DMS114 treated with DMSO at 0.1 percent for 48 hours (cell line): ENCODE measurements around the gene RALGAPA2.
"Not testable (repeated sequence)": the region's sequence is repeated elsewhere in the genome, so short reads cannot be mapped to it uniquely, and the experiment has no call there.

ENCODE experiments used
- DNase-seq: peaks from one replicate; lab custom pipeline; 2025; ENCODE audit not compliant: unreplicated experiment; lab: John Stamatoyannopoulos, UW

Gene RALGAPA2

DNA sequence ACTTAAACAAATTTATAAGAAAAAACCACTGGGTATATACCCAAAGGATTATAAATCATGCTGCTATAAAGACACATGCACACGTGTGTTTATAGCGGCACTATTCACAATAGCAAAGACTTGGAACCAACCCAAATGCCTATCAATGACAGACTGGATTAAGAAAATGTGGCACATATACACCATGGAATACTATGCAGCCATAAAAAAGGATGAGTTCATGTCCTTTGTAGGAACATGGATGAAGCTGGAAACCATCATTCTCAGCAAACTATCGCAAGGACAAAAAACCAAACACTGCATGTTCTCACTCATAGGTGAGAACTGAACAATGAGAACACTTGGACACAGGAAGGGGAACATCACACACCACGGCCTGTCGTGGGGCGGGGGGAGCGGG, 169.1 kb downstream of the RALGAPA2 start:
- DNase-seq = not testable (repeated sequence)

DNA sequence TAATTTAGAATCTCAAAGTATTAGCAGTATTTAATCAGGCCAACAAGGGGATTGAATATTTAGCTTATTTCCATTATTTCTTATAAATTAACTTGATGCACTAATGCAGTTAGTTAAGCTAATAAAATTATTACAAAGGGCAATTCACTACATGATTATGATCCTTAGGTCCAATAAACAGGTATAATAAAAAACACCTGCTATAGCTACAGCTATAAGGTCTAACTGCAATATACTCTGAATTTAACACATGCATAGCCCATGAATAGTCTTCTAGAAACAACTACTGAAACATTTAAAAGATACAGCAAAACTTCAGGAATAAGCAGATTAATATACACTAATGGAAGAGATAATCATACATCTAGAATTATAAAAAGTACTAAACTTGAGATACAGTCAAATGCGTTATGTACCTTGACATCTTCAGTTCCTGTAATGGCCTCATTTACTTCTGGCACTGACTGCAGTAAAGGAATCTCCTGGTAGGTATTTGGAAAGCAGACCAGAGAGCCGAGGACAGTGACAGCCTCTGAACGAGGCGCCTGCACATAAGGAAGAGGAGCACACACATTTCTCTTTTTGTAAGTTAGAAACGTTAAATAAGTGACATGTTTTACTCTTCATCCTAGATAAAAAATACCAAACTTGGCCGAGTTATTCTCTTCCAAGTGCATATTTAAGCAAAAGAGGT, 176.1 kb downstream of the RALGAPA2 start:
- no peak for DNase-seq

DNA sequence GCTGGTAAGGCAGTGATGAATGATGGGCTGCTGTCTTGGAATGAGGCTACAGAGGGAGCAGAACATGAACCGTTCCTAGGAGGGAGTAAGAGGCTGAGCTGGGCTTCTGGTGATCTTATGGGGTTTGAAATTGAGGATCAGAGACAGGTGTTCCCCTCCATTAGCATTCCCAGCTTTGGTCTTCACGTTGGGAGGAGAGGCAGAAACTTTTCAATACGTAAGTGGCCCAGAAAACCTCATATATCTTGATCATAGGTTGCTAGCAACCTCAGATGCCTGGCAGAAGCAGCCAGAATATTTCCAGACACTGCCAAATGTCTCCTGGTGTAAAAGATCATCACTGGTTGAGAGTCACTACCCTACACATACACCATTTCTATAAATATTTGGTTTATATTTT, 177.4 kb downstream of the RALGAPA2 start:
- no peak for DNase-seq

GRCh38 chr20:20531283-20531682, 181.2 kb downstream of the RALGAPA2 start:
- DNase-seq = no peak

DNA sequence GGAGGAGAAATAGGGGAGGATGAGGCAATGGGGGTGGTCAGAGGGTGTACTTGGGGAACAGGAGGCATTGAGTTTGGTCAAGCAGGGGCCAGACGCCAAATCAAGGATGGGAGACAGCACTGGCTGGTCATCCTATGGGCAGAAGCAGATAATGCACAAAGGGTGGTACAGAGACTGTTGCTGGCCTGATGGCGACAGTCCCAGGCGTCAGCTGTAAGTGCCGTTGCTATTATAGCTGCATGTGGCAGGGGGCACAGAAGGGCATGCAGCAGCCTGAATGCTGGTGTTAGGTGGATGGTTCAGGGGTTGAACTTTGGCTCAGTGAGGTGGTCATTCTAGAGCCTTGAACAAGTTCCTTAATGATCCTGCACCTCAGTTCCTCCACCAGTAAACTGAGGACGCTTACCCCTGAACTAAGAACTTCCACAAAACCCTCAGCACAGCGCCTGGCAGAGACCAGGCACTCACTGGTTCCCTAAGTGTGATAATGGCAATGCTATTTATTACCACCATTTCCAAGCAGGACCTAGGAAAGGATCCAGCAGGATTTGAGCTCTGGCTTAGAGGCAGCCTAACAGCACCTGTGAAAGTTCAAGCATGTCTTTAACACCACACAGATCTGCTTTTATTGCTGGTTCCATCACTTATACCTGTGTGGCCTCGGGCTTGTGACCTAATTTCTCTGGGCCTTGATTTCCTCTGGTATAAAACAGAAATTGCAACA, 181.9 kb downstream of the RALGAPA2 start:
- DNase-seq = no peak

GRCh38 chr20:20529597-20529996, 182.8 kb downstream of the RALGAPA2 start:
- DNase-seq = no peak

DNA sequence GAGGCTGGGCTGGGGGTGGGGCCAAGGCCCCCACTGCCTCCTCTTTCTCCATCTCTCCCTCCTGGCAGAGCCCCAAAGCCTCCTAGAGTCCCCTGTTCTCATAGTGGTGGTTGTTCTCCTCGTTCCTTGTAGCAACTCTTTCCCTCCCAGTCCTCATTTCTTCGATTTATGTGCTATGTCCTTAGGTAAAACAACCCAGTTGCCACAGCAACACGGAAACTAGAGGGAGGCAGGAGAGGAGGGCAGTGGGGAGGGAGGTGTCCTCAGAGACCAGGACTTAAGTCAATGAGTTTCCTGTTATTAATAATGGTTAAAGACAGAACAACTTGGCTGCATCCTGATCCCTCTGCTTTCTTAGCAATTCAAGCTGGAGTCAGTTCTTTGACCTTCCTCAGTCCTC, 183.6 kb downstream of the RALGAPA2 start:
- no peak for DNase-seq

GRCh38 chr20:20527661-20528060, 184.8 kb downstream of the RALGAPA2 start:
- no peak for DNase-seq

GRCh38 chr20:20525756-20526155, 186.7 kb downstream of the RALGAPA2 start:
- DNase-seq = no peak

- no peak for DNase-seq
These were observed 187.2 kb downstream of the RALGAPA2 start for GRCh38 chr20:20525214-20525613.

DNA sequence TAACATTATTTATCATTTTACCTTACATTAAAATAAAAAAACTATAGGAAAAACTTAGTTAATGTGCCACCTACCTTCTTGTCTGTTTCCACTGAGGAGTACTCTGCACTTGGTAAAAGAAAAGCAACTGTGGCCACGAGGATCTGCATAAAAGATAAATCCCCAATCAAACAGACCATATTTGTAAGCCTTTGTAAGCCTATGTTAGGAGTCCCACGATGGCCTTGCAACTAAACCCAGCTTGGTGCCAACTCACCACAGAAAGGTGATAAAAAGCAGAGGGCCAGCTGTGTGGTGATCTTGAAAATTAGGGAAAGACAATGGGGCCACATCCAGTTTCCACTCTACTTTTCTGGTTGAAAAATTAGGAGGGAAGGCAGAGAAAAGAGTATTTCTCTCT, 187.7 kb downstream of the RALGAPA2 start:
- DNase-seq = no peak

DNA sequence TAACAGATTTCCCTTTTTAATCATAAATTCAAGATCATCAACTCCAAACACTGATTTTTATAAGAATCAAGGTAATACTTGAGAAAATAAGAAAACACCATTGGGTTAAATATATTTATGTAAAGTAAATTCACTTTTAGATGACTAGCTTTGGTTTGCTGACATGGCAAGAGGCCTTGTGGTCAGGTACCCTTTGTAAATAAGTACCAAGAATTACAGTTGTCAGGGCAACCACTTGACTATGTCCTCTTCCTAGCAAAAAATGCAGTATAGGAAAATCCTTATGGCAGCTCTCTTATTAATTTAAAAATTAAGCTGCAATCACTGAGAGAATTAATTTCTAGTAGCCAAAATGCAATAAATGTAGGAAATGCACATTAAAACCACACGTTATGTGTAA, 190.7 kb downstream of the RALGAPA2 start:
- DNase-seq = no peak

DNA sequence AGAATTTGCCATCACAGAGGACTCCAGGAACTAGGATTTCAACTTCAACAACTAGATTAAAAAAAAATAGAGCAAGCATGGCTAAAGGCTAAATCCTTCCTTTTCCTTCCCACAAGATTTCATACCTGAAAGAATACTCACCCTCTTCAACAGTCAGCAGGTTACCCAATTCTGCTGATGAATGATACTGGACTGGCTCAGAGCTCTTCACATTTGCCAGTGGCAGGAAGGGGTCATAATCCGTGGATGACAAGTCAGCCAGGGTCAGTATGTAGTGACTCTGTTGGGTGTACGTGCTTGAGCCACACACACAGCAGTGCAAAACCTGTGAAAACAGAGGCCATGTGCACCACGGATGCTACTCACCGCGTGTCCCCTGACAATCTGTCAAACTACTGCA, 191.7 kb downstream of the RALGAPA2 start:
- DNase-seq = no peak

GRCh38 chr20:20519269-20519668, 193.2 kb downstream of the RALGAPA2 start:
- DNase-seq = no peak

GRCh38 chr20:20518263-20518662, 194.2 kb downstream of the RALGAPA2 start:
- no peak for DNase-seq

GRCh38 chr20:20517296-20517695, 195.1 kb downstream of the RALGAPA2 start:
- no peak for DNase-seq

GRCh38 chr20:20513720-20514119, 198.7 kb downstream of the RALGAPA2 start:
- DNase-seq = no peak

GRCh38 chr20:20505554-20505953, 206.9 kb downstream of the RALGAPA2 start:
- no peak for DNase-seq

- no peak for DNase-seq
These were observed 208.5 kb downstream of the RALGAPA2 start for GRCh38 chr20:20503777-20504530.

DNA sequence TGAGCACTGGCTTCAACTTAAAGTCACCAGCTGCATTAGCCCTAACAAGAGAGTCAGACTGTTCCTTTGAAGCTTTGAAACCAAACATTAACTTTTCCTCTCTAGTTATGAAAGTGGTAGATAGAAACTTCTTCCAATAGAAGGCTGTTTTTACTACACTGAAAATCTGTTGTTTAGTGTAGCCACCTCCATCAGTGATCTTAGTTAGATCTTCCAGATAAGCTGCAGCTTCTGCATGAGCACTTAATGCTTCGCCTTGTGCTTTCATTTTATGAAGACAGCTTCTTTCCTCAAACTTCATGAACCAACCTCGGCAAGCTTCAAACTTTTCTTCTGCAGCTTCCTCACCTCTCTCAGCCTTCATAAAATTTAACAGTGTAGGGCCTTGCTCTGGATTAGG, 211.3 kb downstream of the RALGAPA2 start:
- DNase-seq = no peak

DNA sequence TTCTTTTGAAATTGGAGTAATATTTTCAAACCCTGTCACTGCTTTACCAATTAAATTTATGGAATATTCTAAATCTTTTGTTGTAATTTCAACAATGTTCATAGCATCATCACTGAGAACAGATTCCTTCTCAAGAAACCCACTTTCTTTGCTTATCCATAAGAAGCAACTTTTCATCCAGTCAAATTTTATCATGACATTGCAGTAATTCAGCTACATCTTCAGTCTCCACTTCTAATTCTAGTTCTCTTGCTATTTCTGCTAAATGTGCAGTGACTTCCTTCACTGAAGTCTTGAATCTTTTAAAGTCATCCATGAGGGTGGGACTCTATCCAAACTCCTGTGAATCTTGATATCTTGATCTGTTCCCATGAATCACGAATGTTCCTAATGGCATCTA, 212.1 kb downstream of the RALGAPA2 start:
- DNase-seq = no peak

- no peak for DNase-seq
These were observed 213.0 kb downstream of the RALGAPA2 start for GRCh38 chr20:20499439-20499838.
